Lung microvascular endothelial cell (primary cell): ENCODE measurements around the gene CABYR. TPM values are rescaled to one million over a fixed set of nuclear protein-coding genes. Genes with fewer than 3 reads are reported as not detected.

Experiments
- DNase-seq, 2 donors: peaks; one replicate each; pipeline versions ENCODE4 v3.0.0 to v3.0.0-alpha.2; 2010; ENCODE audit warnings: low read depth in 2 of 2
- total RNA-seq: library from RNA; depleted of rRNA; stranded (reverse); fragments of >200 nt; gene quantifications from 2 replicates; pipeline ENCODE4 v1.2.1, GENCODE V29; 2014

The CABYR gene
- 0.60 and 0.65 TPM in 2 replicates for total RNA-seq

- peak; percentile 58 for DNase-seq
These were observed at the start of gene CABYR for GRCh38 chr18:24138789-24139616. TSS of gene CABYR (plus strand) at chr18:24139062. CDS start at chr18:24143115, 4,053 bp downstream.

DNA sequence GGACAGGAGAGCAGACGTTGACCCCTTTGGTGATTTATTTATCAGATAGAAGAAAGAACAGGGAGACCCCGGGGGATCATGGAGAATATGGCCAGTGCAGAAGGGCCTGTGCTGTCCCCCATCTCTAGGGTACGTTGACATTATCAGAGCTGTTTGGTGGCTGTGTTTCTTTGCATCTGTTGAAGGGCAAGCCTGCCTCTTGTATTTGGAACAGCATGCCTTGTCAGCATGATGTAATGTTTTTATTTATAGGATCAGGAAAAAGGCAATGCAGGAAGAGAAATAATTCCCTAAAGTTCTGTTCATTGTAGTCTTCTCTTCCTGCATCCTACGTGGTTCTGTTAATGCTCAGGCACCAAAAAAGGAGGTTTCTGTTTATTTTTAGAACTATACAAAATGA is 49.8 kb upstream of the CABYR start:
- peak; percentile 16 to 20 for DNase-seq

GRCh38 chr18:24089515-24090337 is 49.1 kb upstream of the CABYR start:
- DNase-seq, result no peak

GRCh38 chr18:24090876-24091275 is 48.0 kb upstream of the CABYR start:
- no peak for DNase-seq

DNA sequence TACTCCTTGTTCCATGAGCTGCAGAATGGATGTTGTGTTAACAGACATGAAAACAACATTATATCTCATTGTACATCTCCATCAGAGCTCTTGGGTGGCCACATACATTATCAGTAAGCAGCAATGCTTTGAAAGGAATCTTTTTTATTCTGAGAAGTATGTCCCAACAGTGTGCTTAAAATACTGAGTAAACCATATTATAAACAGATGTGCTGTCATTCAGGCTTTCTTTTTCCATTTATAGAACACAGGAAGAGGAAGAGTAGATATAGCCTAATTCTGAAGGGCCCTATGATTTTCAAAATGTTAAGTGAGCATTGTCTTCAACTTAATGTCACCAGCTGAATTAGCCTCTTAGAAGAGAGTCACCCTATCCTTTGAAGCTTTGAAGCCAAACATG is 44.3 kb upstream of the CABYR start:
- no peak for DNase-seq

- no peak for DNase-seq
These were observed 42.9 kb upstream of the CABYR start for GRCh38 chr18:24095976-24096375.

DNA sequence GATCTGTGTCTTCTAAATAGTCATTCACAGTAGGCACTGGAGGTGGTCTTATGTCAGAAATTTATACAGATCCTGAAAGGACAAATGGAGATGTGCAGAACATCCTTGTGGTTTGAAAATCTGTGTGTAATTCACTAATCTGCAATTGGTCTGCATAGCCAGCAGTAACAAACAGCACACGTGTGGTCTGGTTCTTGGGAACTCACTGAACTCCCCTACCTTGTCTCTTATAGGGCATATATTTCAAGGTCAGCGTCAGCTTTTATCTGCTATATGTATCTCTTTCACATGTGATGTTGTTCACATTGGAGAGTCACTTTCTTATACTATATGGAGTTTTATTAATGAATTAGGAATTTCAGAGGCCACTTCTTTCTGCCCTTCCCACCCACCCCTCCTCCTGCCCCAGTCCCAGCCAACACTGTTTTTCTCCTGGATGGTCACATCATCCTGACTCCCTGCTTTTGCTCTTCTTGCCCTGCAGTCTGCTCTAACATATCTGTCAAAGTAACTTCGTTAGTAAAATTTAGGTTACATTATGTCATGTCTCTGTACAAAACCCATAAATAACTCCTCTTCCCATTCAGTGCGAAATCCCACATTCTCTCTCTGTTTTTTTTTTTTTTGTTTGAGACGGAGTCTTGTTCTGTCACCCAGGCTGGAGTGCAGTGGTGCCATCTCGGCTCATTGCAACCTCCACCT is 35.4 kb upstream of the CABYR start:
- DNase-seq, result no peak

GRCh38 chr18:24104486-24104885 is 34.4 kb upstream of the CABYR start:
- no peak for DNase-seq

GRCh38 chr18:24108641-24109040 is 30.2 kb upstream of the CABYR start:
- no peak for DNase-seq

DNA sequence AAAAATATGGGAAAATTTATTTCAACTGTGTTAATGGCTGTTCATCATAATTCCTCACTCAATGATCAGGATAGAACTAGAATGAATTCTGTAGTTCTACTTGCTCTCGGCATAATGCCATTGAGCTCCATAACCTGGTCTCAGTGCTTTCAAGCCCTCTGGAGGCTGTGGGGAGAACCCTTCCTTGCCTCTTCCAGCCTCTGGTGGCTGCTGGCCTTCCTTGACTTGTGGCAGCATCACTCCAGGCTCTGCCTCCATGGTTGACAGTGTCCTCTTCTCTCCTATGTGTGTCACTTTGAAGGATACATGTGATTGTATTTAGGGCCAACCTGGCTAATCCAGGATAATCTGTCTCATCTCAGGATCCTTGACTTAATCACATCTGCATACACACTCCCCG is 26.9 kb upstream of the CABYR start:
- DNase-seq, result no peak

GRCh38 chr18:24112464-24112863 is 26.4 kb upstream of the CABYR start:
- no peak for DNase-seq

DNA sequence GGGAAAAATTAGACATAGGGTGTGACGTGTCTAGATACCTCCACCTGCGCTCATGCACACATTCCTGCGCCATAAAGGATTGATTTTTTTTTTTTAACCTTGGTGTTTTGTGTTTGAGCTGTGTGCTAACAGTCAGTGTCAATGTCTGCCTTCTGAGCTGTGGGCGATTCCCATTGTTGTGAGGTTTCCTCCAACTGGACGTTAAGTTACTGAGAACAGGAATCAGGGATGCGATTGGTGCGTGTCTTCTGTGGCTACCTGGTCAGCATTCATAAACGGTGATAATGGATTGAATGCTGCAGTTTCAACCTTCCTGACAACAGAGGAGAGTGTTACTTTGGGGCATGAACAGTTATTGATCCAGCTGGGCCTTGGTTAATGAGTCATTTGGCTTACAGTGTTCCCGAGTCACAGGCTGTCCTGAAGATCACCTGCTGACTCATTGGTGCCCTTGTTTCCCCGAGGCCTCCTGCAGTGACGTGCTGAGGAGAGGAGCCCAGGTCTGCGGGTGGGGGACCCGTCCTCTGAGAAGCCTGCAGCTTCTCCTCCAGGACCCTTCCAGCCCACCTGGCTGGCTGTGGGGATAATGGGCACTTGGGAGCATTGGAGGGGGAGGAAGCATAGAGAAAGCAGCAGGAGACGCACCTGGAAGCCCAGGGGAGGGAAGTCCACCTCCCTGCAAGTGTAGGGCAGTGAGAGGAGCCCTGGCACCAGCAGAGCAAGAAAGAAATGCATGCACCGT is 25.8 kb upstream of the CABYR start:
- DNase-seq, result no peak

DNA sequence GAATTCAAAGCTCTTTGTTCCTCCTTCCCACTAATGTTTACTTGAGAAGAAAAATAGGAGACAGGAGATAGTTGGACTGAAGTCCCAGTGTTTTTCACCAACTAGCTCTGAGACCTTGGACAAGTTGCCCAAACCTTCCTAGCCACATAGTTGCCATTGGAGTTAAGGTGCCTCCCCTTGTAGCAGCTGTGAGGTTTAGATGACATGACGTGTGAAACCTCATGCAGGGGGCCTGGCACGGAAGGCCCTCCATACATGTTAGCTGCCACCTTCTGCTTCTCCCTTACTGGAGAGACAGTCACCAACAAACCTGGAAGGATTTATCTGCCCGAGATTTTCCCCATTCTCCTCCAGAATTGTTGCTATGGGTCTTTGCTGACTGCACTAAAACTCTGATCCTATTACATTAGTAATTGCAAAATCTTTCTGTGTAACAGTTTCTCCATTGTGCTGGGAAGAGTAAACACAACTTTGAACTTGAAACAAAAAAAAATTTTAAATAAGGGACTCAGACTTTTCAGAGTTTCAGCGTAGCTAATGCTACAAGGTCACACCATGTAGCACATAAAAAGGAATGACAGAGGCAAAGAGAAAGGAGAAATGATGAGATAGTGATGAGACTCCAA is 23.8 kb upstream of the CABYR start:
- no peak for DNase-seq

GRCh38 chr18:24115628-24116027 is 23.2 kb upstream of the CABYR start:
- no peak for DNase-seq

- DNase-seq, result peak; percentile 76 to 86
These were observed 19.9 kb upstream of the CABYR start for GRCh38 chr18:24118750-24119577.

GRCh38 chr18:24120676-24121075 is 18.2 kb upstream of the CABYR start:
- DNase-seq, result no peak

GRCh38 chr18:24121625-24122024 is 17.2 kb upstream of the CABYR start:
- no peak for DNase-seq

DNA sequence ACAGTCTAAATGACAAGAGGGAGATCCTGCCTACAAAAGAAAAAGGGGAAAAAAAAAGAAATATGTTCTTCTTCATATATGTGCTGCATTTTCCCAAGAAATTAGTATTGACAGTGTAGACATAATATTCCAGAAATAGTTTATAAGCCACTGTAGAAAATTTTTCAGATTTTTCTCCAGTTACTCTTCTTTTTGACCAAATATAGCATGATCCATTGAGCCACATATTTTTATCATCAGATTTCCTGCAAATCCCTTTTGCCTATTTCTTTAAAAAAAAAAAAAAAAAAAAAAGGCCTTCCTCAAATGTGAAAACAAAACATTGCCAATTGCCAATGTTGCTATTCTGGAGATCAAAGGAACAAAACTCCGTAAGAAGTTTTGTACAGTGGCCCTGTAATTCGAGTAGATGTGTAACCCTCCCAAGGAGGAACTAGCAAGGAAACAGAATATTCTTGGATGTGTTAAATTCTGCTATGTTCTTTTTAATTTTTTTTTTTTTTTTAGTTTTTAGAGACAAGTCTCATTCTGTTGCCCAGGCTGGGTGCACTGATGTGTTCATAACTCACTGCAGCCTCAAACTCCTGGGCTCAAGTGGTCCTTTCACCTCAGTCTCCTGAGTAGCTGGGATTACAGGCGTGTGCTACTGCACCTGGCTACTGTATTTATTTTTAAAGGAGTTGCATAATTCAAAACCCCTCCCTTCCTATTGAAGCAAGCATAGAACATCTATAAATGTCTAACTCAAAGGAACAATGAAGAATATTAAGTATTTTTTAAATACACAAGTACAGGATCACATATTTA is 12.5 kb upstream of the CABYR start:
- DNase-seq, result no peak

- DNase-seq, result no peak
These were observed 11.1 kb upstream of the CABYR start for GRCh38 chr18:24127735-24128134.
